Measurements from ENCODE around the gene DCTN2. TPM values are rescaled to one million over a fixed set of nuclear protein-coding genes. Genes with fewer than 3 reads are reported as not detected.
"Not testable (repeated sequence)": the region's sequence is repeated elsewhere in the genome, so short reads cannot be mapped to it uniquely, and the experiment has no call there.

DCTN2 gene
- polyA plus RNA-seq (2013, experiment 1 of 2) = 168 TPM
- 169 TPM for polyA plus RNA-seq (2013, experiment 2 of 2)

- peak within 1 kb of the TSS; percentile 100 for H3K4me3 ChIP-seq (ENCODE audit: extremely low read depth, insufficient read depth, low read length, poor library complexity, severe bottlenecking)
- peak within 1 kb of the TSS; percentile 36 for H3K27ac ChIP-seq (ENCODE audit: low read depth, low read length, severe bottlenecking)
- peaks cover 8% of the 10 kb centered on the region for H3K4me1 ChIP-seq (ENCODE audit: control insufficient read depth, insufficient read depth, low read length, poor library complexity, severe bottlenecking)
- 0 to 1% methylated on average over 37 to 56 of the region's 56 CpGs for WGBS, 2 experiments (ENCODE audit: insufficient coverage in 2 of 2)
- H3K36me3 ChIP-seq (ENCODE audit: control insufficient read depth, insufficient read depth, low read length) = peaks cover 33% of the 10 kb centered on the region
- H3K9me3 ChIP-seq (ENCODE audit: control insufficient read depth, low read length) = no peaks in the 10 kb centered on the region
Measured at GRCh38 chr12:57546438-57547287, at the start of gene DCTN2. TSS of gene DCTN2 (minus strand) at chr12:57547192. CDS start at chr12:57547063, 129 bp downstream.

GRCh38 chr12:57593187-57593586 lies 46.2 kb upstream of the DCTN2 start:
- no peak overlapping the region for H3K4me3 ChIP-seq (ENCODE audit: extremely low read depth, insufficient read depth, low read length, poor library complexity, severe bottlenecking)
- H3K4me1 ChIP-seq (ENCODE audit: control insufficient read depth, insufficient read depth, low read length, poor library complexity, severe bottlenecking) = peaks cover 3% of the 10 kb centered on the region
- peaks cover 2% of the 10 kb centered on the region for H3K36me3 ChIP-seq (ENCODE audit: control insufficient read depth, insufficient read depth, low read length)
- 100% methylated on average over 3 of the region's 4 CpGs; no CpG with 5 or more reads in 1 of the 2 experiments for WGBS, 2 experiments (ENCODE audit: insufficient coverage in 2 of 2)
- H3K27ac ChIP-seq (ENCODE audit: low read depth, low read length, severe bottlenecking) = no peak overlapping the region
- no peaks in the 10 kb centered on the region for H3K9me3 ChIP-seq (ENCODE audit: control insufficient read depth, low read length)

- Histone ChIP-seq H3K36me3 (ENCODE audit: control insufficient read depth, insufficient read depth, low read length) (peaks cover 2% of the 10 kb centered on the region), H3K4me3 (ENCODE audit: extremely low read depth, insufficient read depth, low read length, poor library complexity, severe bottlenecking) (no peak overlapping the region), H3K4me1 (ENCODE audit: control insufficient read depth, insufficient read depth, low read length, poor library complexity, severe bottlenecking) (peaks cover 3% of the 10 kb centered on the region), H3K27ac (ENCODE audit: low read depth, low read length, severe bottlenecking) (no peak overlapping the region), H3K9me3 (ENCODE audit: control insufficient read depth, low read length) (no peaks in the 10 kb centered on the region)
- 67 to 81% methylated on average over 1 of the region's 2 CpGs for WGBS, 2 experiments (ENCODE audit: insufficient coverage in 2 of 2)
Measured at GRCh38 chr12:57592551-57593165, 45.7 kb upstream of the DCTN2 start.

GRCh38 chr12:57591782-57592325 lies 44.9 kb upstream of the DCTN2 start:
- H3K36me3 ChIP-seq (ENCODE audit: control insufficient read depth, insufficient read depth, low read length) = peaks cover 2% of the 10 kb centered on the region
- H3K4me3 ChIP-seq (ENCODE audit: extremely low read depth, insufficient read depth, low read length, poor library complexity, severe bottlenecking) = peak overlapping the region; percentile 70
- H3K27ac ChIP-seq (ENCODE audit: low read depth, low read length, severe bottlenecking) = no peak overlapping the region
- WGBS, 2 experiments (ENCODE audit: insufficient coverage in 2 of 2) = 53 to 64% methylated on average over 2 to 7 of the region's 10 CpGs
- H3K4me1 ChIP-seq (ENCODE audit: control insufficient read depth, insufficient read depth, low read length, poor library complexity, severe bottlenecking) = peaks cover 3% of the 10 kb centered on the region
- H3K9me3 ChIP-seq (ENCODE audit: control insufficient read depth, low read length) = no peaks in the 10 kb centered on the region

GRCh38 chr12:57590864-57591781 lies 44.1 kb upstream of the DCTN2 start, which contains the start of gene PIP4K2C:
TSS of gene PIP4K2C (plus strand) at chr12:57591192. CDS start at chr12:57591290, 98 bp downstream.
- H3K9me3 ChIP-seq (ENCODE audit: control insufficient read depth, low read length) = no peaks in the 10 kb centered on the region
- 1% methylated on average over 42 to 65 of the region's 69 CpGs for WGBS, 2 experiments (ENCODE audit: insufficient coverage in 2 of 2)
- H3K36me3 ChIP-seq (ENCODE audit: control insufficient read depth, insufficient read depth, low read length) = peaks cover 2% of the 10 kb centered on the region
- H3K27ac ChIP-seq (ENCODE audit: low read depth, low read length, severe bottlenecking) = no peak within 1 kb of the TSS
- H3K4me3 ChIP-seq (ENCODE audit: extremely low read depth, insufficient read depth, low read length, poor library complexity, severe bottlenecking) = peak within 1 kb of the TSS; percentile 70
- H3K4me1 ChIP-seq (ENCODE audit: control insufficient read depth, insufficient read depth, low read length, poor library complexity, severe bottlenecking) = peaks cover 3% of the 10 kb centered on the region

- H3K4me1 ChIP-seq (ENCODE audit: control insufficient read depth, insufficient read depth, low read length, poor library complexity, severe bottlenecking) = peaks cover 3% of the 10 kb centered on the region
- 83% methylated on average over 1 of the region's 2 CpGs; no CpG with 5 or more reads in 1 of the 2 experiments for WGBS, 2 experiments (ENCODE audit: insufficient coverage in 2 of 2)
- peak overlapping the region; percentile 70 for H3K4me3 ChIP-seq (ENCODE audit: extremely low read depth, insufficient read depth, low read length, poor library complexity, severe bottlenecking)
- H3K9me3 ChIP-seq (ENCODE audit: control insufficient read depth, low read length) = no peaks in the 10 kb centered on the region
- H3K27ac ChIP-seq (ENCODE audit: low read depth, low read length, severe bottlenecking) = no peak overlapping the region
- H3K36me3 ChIP-seq (ENCODE audit: control insufficient read depth, insufficient read depth, low read length) = no peaks in the 10 kb centered on the region
Measured at GRCh38 chr12:57590479-57590863, 43.5 kb upstream of the DCTN2 start.

GRCh38 chr12:57588951-57589610 lies 42.1 kb upstream of the DCTN2 start:
- not testable (repeated sequence) for H3K36me3 ChIP-seq (ENCODE audit: control insufficient read depth, insufficient read depth, low read length); H3K9me3 ChIP-seq (ENCODE audit: control insufficient read depth, low read length); H3K4me3 ChIP-seq (ENCODE audit: extremely low read depth, insufficient read depth, low read length, poor library complexity, severe bottlenecking); H3K4me1 ChIP-seq (ENCODE audit: control insufficient read depth, insufficient read depth, low read length, poor library complexity, severe bottlenecking); H3K27ac ChIP-seq (ENCODE audit: low read depth, low read length, severe bottlenecking)
- WGBS, 2 experiments (ENCODE audit: insufficient coverage in 2 of 2) = 91 to 97% methylated on average over 13 to 14 of the region's 15 CpGs

- H3K27ac ChIP-seq (ENCODE audit: low read depth, low read length, severe bottlenecking) = no peak overlapping the region
- no peaks in the 10 kb centered on the region for H3K9me3 ChIP-seq (ENCODE audit: control insufficient read depth, low read length)
- H3K4me1 ChIP-seq (ENCODE audit: control insufficient read depth, insufficient read depth, low read length, poor library complexity, severe bottlenecking) = peaks cover 3% of the 10 kb centered on the region
- H3K36me3 ChIP-seq (ENCODE audit: control insufficient read depth, insufficient read depth, low read length) = no peaks in the 10 kb centered on the region
- H3K4me3 ChIP-seq (ENCODE audit: extremely low read depth, insufficient read depth, low read length, poor library complexity, severe bottlenecking) = no peak overlapping the region
- 85 to 89% methylated on average over 2 to 3 of the region's 3 CpGs for WGBS, 2 experiments (ENCODE audit: insufficient coverage in 2 of 2)
Measured at GRCh38 chr12:57586832-57587429, 39.9 kb upstream of the DCTN2 start.

GRCh38 chr12:57586128-57586527 lies 39.1 kb upstream of the DCTN2 start:
- H3K36me3 ChIP-seq (ENCODE audit: control insufficient read depth, insufficient read depth, low read length) = no peaks in the 10 kb centered on the region
- 83 to 93% methylated on average over 2 of the region's 3 CpGs for WGBS, 2 experiments (ENCODE audit: insufficient coverage in 2 of 2)

More at GRCh38 chr12:57586128-57586527, 39.1 kb upstream of the DCTN2 start:
- Histone ChIP-seq H3K4me1 (ENCODE audit: control insufficient read depth, insufficient read depth, low read length, poor library complexity, severe bottlenecking) (peaks cover 3% of the 10 kb centered on the region), H3K4me3 (ENCODE audit: extremely low read depth, insufficient read depth, low read length, poor library complexity, severe bottlenecking) (no peak overlapping the region), H3K9me3 (ENCODE audit: control insufficient read depth, low read length) (no peaks in the 10 kb centered on the region), H3K27ac (ENCODE audit: low read depth, low read length, severe bottlenecking) (no peak overlapping the region)

Data from mesodermal cell (in vitro differentiated cells).